ENCODE data around the gene LIPC.

LIPC gene

DNA sequence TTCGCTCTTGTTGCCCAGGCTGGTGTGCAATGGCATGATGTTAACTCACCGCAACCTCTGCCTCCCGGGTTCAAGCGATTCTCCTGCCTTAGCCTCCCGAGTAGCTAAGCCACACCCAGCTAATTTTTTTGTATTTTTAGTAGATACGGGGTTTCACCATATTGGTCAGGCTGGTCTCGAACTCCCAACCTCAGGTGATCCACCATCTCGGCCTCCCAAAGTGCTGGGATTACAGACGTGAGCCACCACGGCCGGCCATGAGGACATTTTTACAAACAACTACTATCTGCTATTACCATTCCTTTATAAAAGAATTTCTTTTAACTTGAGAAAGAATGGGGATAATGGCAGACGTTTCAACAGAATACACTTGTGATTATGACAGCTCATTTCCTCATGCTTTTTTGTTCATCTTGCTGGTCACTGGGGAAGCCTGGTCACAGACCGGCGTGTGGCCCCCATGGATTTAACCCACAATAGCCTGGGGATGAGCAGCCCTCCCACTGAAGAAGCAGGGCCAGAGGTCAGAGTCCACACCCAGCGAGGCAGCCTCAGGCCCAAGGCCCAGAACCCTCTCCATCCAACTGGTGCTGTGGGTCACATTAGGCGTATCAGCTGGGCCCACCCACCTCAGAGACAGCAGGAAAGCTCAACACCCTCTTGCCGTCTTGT, 112.0 kb downstream of the LIPC start:
- DNase-seq, result no peak

DNA sequence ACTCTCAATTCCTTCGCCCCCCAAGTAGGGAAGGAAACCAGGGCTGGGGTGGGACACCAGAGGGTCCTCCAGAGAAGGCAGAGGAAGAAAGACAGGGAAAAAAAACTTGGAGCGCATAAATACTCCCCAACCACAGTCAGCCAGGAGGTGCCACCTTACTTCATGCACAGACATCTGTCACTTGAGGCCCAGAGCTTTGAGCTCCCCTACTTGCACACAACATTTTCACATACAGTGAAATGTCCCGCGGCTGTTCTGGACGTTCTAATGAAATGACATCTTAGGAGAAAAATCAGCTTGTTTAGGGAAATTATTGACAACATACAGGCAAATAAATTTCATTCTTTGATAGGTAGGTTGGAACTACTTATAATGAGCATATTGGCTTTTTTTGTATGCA, 113.0 kb downstream of the LIPC start:
- no peak for DNase-seq

DNA sequence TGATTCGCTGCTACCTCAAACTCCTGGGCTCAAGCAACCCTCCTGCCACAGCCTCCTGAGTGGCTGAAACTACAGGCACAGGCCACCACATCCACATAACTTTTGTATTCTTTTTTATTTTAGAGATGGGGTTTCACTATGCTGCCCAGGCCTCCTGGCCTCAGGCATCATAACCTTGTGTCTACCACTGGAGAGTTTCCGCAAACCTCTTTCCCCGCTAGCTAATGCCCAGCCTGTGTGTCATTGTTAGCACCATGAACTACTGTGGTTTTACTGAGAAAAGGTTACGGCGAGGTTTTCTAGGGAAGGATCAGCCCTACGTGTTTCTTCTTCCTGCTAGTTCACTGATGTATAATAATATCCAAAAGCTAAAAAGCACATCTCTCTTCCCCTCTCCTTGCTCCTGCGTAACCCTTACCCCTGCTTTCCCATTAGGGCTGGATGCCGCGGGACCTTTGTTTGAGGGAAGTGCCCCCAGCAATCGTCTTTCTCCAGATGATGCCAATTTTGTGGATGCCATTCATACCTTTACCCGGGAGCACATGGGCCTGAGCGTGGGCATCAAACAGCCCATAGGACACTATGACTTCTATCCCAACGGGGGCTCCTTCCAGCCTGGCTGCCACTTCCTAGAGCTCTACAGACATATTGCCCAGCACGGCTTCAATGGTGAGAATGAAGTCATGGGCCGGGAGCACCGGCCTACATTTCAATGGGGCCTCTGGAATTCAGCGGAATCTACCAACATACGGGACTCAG, 113.7 kb downstream of the LIPC start:
- DNase-seq, result no peak

- DNase-seq, result no peak
Observed at GRCh38 chr15:58546066-58546591, 114.3 kb downstream of the LIPC start.

GRCh38 chr15:58546635-58547627, 115.1 kb downstream of the LIPC start:
- DNase-seq, result no peak

DNA sequence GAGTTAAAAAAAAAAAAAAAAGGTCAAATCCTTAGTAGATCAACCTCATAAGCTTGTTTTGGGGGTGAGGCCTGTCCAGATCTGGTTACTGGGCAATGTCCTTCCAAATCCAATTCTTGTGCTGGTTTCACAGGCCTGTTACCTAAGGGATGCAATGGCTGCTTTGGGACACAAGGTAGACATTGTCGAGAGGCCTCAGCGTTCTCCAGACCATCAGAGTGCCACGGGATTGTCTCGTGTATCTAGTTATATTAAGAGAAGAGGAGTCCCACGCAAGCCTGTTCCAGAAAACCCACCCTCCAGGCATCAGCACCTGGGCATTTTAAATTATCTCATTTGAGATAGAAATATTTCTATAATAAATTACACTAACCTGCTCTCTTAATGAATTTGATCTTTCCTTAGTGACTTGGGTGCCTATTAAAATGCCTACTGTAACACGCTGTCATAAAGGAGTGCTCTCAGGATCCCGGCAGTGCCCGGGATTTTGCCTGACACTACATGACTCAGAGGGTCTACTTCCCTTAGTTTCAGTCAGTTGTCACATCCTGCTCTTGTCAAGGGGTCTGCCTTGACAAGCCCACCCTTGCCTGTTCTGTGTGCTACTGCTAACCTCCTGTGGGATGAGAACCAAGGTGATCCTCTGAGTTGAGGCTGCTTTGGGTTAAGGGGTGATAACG, 116.0 kb downstream of the LIPC start:
- no peak for DNase-seq

DNA sequence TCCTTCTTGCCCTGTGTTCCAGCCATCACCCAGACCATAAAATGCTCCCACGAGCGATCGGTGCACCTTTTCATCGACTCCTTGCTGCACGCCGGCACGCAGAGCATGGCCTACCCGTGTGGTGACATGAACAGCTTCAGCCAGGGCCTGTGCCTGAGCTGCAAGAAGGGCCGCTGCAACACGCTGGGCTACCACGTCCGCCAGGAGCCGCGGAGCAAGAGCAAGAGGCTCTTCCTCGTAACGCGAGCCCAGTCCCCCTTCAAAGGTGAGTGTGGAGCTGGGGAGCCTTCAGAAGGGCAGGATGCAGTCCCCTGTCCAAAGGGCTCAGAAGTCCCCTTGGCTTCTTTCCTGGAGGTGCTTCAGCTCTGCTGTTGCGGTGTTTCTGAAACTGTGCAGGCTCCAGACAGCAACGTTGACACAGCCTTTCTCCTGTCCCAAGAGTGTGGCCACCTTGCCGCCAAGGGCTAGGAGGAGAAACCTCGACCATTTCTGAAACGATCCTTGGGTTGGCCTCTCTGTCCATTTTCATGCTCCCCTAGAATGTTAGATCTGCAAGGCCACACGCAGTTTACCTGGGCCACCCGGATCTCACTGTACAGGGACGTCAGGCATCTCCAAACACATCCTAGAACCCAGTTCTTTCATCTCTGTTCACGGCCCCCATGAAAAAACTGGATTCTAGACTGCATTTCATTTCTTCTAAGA, 116.7 kb downstream of the LIPC start:
- no peak for DNase-seq

DNA sequence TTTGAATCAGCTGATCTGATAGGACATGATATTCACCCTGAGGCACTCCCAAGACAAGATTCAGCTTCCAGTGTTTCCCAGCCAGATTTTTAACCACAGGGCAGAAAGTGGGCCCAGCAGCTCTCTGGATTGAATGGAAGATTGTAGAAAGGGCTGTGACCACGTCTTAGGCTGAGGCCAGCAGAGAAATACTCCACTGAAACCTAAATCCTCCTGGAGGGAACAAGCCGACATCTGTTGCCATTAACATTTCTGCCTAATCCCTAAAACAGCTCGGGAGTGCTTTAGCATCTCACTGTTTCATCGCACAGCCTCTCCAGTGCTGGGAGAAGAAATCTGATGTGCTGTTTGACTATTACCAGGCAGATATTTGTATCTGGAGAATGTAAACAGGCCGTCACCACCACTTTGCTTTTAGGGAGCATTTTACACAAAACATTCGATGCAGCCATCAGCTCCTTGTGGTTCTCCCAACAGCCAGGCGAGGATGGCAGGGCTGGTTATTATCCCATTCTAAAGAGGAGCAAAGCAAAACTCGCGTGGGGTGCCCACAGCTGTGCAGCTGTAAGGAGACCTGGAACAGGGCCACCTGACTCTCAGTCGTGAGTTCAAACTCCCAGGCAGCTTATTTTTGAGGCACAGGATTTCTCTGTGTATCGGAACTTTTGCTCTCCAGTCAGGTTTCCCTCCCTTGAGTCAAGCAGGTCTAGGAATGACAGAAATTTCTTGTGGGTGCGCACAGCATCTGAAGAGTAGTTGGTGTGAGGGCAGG, 117.4 kb downstream of the LIPC start:
- peak; percentile 24 for DNase-seq

GRCh38 chr15:58549785-58550074, 117.9 kb downstream of the LIPC start:
- no peak for DNase-seq

DNA sequence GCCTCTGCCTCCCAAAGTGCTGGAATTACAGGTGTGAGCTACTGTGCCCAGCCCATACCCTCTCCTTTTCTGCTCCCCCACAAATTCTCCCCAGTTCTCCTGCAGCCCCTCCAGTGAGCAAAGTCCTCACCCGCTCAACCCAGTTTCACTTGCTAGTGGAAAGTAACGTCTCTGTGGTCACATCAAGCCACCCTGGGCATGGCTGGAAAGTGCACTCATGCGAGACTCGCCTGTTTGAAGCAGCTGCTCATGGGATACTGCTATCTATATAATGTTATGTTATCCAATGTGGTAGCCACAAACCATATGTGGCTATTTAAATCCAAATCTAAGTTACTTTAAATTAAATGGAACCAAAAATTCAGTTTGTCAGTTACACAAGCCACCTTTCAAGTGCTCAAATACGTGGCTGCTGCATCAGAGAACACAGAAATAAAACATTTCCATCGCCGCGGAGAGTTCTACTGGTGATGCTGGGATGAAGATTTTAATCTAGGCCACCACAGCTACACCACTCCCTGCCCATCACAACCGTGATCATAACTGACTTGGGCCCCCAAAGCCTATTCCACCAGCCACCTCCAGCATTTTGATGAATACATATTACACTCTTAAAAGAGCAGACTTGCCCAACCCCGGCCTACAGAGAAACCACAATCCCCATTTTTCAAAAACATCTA, 119.4 kb downstream of the LIPC start:
- DNase-seq, result no peak

GRCh38 chr15:58551764-58552504, 120.1 kb downstream of the LIPC start:
- DNase-seq, result peak; percentile 45

GRCh38 chr15:58552505-58553364, 120.9 kb downstream of the LIPC start:
- DNase-seq, result no peak

GRCh38 chr15:58553365-58553918, 121.7 kb downstream of the LIPC start:
- no peak for DNase-seq

GRCh38 chr15:58554758-58555157, 123.0 kb downstream of the LIPC start:
- no peak for DNase-seq

- DNase-seq, result peak; percentile 45
Observed at GRCh38 chr15:58555162-58556027, 123.6 kb downstream of the LIPC start.

- DNase-seq, result no peak
Observed at GRCh38 chr15:58556028-58556361, 124.2 kb downstream of the LIPC start.

GRCh38 chr15:58556541-58556940, 124.8 kb downstream of the LIPC start:
- no peak for DNase-seq

GRCh38 chr15:58558777-58559176, 127.0 kb downstream of the LIPC start:
- DNase-seq, result no peak

Data from eye (tissue), 1 donor.